Cerebellar nuclear complex (tissue), 1 donor: ENCODE results near the gene C11orf24.
"Not testable (repeated sequence)": the region's sequence is repeated elsewhere in the genome, so short reads cannot be mapped to it uniquely, and the experiment has no call there.

Experiments
- DNase-seq, 2 experiments: peaks; one replicate each; lab custom pipeline; 2025; lab: John Stamatoyannopoulos, UW

The C11orf24 gene

DNA sequence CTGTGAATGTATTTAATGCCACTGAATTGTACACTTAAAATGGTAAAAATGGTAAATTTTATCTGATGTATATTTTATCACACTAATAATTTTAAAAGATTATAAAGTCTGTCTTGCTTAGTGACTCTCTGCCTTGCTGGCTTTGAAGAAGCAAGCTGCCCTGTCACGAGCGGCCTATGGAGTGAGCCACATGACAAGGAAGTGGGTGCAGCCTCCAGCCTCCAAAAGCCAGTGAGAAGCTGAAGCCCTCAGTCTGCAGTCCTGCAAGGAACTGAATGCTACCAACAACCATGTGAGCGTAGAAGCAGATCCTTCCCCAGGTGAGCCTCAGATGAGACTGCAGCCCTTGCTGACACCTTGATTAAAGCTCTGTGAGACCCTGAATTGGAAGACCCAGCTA lies 20.0 kb downstream of the C11orf24 start:
- no peak for DNase-seq

DNA sequence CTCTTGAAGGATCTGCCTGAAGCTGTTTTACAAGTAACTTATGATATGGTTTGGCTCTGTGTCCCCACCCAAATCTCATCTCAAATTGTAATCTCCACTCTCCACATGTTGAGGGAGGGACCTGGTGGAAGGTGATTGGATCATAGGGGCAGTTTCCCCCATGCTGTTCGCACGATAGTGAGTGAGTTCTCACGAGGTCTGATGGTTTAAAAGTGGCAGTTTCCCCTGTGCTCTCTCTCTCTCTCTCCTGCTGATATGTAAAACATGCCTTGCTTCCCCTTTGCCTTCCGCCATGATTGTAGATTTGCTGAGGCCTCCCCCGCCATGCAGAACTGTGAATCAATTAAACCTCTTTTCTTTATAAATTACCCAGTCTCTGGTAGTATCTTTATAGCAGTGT lies 26.9 kb downstream of the C11orf24 start:
- DNase-seq = not testable (repeated sequence)

DNA sequence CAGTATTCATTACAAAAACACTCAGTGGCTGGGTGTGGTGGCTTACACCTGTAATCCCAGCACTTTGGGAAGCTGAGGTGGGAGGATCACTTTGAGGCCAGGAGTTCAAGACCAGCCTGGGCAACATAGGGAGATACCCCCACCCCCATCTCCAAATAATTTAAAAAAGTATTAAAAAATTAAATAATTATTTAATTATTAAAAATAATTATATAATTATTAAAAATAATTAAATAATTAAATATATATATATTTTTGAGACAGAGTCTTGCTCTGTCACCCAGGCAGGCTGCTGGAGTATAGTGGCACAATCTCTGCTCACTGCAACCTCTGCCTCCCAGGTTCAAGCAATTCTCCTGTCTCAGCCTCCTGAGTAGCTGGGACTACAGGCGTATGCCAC lies 27.9 kb downstream of the C11orf24 start:
- DNase-seq = not testable (repeated sequence)

DNA sequence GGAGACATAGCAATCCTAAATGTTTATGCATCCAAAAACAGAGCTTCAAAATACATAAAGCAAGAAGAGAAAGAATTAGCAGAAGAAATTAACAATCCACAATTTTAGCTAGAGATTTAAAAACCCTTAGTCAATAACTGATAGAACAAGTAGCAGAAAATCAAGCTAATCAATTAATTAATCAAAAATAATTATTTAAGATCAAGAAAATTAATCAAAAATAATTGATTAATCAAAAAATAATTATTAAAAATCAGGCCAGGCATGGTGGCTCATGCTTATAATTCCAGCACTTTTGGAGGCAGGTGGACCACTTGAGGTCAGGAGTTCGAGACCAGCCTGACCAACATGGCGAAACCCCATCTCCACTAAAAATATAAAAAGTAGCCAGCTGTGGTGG lies 29.2 kb downstream of the C11orf24 start:
- no peak for DNase-seq

DNA sequence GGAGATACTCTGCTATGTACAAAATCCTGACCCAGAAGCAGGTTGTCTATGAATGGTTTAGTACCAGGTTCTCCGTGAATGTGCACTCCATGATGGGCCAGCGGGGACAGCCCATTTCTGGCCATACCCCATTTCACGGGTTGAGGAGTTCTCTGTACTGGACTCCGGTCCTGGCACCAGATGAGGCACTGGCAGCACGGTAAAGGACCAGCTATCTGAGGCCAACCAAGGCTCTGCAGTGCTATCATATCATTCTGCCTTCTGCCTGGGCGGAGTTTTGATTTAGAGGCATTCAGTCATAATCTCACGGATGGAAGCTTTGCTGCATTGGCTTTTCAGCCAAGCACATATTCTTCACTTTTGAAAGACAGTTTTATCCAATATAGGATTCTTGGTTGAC lies 40.2 kb downstream of the C11orf24 start:
- DNase-seq = no peak

DNA sequence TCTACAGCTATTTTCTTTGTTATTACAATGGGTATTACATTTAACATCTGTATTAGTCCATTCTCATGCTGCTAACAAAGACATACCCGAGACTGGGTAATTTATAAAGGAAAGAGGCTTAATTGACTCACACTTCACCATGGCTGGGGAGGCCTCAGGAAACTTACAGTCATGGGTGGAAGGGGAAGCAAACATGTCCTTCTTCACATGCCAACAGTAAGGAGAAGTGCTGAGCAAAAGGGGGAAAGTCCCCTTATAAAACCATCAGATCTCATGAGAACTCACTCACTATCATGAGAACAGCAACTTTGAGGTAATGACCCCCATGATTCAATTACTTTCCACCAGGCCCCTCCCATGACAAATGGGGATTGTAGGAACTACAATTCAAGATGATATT lies 42.2 kb downstream of the C11orf24 start:
- no peak for DNase-seq

DNA sequence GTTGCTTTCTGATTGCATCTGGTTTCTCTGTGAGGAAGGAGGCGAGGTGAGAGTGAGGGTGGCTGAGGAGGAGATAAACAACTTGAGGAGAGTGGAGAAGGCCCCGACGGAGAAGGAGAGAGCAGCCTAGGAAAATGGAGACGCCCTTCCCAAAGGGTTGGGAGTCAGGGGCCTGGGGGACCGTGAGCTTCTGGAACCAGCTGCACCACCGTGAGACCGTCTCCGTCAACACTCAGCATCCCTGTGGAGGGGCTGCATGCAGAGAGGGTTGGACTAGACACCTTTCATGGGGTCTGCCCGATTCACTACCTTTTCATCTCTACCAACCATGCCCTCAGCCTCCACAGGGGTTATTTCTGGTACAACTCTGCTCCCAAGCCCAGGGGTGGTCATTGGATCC lies 45.4 kb downstream of the C11orf24 start:
- DNase-seq = no peak

DNA sequence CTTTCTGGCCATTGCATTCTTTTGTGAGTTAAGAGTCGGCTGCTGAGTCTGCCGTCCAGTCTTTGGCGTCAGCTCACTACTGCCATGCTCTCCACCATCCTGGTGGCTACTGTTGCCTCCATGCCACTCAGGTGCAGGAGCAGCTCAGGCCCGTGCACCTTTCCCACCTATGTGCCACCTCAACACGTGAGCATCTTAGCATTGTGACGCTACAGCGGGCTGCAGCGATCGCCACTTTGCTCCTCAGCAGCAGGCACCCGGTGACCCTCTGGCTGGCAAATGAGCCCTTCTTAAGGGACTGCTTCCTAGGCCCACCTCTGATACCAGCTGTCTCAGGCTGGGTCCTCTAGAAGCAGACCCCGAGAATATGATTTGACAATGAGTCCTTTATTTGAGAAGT lies 47.2 kb downstream of the C11orf24 start:
- no peak for DNase-seq

DNA sequence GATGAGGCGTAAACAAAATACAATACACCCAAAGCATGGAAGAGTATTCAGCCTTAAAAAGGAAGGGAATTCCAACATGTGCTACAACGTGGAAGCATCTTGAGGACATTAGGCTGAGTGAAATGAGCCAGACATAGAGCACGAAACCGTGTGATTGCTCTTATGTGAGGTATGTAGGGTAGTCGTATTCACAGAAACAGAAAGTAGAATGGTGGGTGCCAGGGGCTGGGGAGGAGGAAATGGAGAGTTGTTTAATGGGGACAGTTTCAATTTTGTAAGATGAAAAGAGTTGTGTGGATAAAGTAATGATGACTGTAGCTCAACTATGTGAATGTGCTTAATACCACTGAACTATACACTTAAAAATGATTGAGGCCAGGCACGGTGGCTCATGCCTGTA lies 48.5 kb downstream of the C11orf24 start:
- DNase-seq = no peak

DNA sequence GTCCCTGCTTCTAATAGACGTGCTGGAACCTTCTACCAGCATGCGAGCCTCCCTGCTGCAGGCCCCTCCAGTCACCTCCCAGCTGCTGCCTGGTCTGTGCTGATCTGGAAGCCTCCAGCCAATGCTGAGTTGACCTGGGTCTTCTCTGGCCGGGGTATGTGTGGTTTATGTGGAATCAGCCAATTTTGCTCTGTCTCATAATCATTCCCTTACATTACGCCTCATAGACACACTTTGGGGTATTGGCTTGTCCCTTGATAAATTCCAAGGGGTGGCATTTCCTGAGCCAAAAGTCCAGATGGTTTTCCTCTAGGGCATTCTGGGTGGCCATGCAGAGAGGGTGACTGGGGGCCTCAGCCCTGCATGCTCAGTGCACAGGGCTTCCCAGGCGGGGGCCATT lies 50.4 kb downstream of the C11orf24 start:
- no peak for DNase-seq

DNA sequence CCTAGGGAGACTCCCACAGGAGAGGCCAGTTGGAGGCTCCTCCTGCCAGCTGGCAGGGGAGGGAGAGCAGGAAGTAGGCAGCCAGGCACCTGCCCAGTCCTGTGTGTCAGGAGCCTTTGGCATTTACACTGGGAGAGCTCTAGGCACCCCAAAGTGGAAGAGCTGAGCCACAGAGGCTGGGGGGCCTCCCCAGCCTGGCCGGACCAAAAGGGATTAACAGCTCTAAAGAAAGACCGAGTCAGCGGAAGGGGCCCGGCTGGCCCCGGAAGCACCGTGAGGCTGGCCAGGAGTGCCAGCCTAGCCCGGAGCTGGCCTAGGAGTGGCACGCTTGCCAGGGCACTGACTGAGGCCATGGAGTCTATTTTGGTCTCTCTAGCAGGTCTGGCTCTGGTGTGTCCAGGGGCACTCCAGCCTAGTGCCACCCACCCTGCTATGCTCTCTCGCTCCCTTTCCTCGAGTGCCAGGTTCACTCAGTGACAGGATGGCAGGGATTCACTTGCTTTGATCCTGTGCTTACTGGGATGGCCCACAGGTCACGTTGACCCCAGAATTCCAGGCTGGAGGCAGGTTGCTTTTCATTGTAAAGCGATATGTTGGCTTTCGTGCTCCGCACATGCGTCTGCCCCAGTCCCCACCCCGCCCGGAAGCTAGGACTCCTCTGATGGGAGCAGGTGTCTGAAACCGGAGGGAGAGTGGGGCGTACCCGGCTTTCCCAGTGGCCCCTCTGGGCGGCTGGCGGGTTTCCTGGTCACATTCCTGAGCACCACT lies 55.4 kb downstream of the C11orf24 start:
- no peak for DNase-seq

DNA sequence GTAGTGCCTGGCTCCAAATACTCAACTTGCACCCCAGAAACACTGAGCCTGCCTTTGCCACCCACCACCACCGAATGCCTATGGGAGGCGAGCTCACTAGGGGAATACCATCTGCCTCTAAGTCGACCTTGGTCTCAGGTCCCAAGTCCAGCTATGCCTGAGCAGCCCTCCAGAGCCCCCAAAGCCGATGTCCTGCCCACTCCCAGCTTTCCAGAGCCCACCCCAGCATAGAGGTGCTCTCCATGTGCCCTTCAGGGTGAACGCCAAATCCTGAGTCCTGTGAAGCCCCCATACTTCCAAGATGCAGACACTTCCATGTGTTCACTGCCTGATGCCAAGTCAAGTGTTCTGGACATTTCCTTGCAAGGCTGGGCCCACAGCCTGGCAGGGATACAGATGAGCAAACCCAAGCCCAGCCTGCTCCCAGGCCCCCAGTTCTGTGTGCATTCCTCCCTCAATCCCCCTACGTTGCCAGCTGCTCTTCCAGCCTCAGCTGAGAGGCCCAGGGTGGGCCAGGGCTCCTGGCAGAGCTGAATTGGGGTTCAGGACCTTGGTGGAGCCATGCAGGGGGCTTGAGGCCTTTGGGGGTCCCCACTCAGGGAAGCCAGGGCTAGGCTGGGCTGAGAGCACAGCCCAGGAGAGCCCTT lies 56.1 kb downstream of the C11orf24 start:
- DNase-seq = no peak

DNA sequence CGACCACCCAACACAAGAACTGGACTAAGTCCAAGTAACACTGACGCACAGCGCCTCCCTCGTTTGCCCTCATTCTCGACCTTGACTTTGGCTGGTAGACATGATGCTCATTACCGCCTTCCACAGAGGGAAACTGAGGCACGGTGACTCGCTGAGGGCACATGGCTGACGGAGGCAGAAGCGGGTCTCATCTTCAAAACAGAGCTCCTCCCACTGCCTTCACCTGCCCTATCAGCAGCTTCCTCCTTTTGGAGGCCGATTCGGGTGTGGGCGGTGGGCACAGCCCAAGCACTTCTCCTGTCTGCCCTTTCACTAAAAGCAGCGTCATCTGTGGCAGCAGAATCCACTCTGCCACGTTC lies 56.7 kb downstream of the C11orf24 start:
- DNase-seq = no peak

DNA sequence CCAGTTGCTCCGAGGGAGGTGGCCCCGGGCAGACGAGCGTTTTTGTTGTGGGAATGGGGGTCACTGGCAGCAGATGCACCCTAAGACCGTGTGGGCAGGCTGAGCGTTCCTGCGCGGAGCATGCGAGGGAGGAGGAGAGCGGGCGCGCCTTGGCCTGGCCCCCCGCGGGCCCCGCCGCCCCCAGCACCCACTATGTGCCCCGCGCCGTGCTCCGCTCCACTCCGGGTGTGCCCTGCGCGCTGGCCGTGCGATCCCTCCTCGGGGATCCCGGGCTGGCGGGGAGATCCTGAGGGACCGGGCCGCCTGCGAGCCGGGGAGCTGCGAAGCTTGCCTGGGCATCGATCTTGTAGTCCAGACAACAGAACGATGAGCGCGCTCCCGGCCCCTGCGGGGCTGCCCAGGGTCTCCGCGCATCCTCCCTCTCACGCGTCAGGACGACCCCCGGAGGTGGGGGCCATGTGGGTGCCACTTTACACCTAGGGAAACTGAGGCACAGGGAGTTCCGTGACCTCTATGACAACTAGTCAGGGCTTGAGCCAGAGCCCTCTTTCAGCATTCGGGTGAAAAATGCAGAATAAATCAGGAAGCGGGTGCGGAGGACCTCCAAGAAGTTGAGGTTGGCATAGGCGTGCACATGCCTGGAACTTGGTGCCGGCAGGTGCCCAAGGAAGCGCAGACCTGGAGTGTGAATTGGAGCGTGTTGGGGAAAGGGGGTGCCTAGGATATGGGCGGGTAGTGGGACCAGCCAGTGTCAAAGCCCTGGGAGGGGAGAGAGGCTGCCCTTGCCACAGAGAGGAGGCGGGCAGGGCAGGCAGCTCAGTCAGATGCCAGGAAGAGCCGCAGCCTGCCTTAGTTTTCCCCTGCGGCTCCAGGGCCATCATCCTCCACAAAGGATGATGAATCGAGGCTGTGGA lies 57.3 kb downstream of the C11orf24 start:
- DNase-seq = no peak

DNA sequence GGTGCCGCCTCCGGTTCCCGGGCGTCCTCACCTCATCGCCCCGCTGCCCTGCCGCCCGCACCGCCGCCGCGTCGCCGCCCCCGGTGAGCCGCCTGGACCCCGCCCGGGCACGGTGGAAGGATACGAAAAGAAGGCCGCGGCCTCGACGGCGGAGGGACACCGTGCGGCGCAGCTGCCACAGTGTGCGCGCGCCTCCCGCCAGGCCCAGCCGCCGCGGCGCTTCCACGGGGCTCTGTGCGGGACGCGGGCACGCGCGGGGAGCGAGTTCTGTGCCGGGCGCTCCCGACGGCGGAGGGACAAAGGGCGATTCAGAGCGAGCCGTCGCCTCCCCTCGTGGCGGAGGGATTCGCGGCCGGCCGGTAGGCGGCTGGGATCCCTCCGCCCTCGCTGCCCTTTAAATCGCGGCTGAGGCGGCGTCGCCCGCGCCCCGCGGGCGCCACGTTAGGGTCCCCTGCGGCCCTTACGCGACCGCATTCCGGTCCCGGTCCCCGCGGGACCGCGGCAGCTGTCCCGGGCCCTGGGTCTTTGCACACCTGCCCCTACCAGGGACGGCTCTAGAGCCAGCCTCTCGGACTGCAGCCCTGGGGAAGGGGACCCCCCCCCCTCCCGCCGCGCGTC lies 58.1 kb downstream of the C11orf24 start:
- no peak for DNase-seq

DNA sequence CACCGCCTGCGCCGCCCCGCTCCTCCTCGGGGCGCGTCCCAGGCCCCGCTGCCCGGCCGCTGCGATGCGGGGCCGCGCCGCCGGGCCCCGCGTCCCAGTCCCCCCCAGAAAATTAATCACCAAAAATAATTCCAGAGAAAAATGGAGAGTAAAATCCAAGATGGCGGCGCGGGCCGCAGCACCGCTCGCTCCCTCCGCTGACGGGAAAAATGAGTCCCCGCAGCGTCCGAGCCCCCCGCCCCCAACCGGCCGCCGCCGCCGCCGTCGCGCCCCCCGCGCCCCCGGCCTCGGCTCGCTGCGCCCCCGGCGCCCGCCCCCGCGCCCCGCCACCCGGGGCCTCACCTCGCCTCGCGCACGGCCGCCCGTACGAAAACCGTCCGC lies 58.6 kb downstream of the C11orf24 start, which contains the start of gene KMT5B:
Gene KMT5B, minus strand, starts transcription at position 162 of the 381 bp plus-strand sequence. CDS start 23,220 bp downstream, outside the sequence.
- no peak for DNase-seq

DNA sequence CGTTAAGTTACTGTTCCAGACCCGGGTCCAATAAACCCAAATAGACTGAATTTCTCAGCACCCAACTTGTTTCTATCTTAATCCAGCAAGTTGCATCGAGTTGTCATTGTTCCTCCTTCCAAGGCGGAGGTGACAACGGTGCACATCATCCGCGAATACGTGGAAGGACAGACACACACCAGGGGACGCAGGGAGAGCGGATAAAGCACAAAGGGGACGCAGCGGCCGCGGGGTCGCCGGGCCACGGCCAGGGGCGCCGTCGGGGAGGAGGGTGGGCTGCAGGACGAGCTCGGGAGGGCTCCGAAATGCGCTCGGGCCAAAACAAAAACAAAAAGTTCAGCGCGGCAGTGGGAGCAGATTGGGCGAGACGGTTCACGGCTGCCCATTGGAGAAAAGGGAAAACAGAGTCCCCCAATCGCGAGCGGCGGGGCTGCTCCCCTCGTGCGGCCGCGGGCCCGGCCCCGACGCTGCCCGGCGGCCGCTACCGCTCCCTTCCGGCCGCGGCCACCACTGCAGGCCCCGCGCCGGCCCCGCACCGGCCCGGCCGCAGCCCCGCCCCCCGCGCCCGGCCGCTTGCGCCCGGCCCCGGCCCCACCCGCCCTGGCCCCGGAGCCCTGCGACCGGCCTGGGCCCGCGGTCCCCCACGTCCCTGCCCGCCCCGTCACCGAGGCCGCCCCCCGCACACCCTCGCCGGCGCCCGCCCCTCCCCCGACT lies 59.2 kb downstream of the C11orf24 start:
- no peak for DNase-seq

DNA sequence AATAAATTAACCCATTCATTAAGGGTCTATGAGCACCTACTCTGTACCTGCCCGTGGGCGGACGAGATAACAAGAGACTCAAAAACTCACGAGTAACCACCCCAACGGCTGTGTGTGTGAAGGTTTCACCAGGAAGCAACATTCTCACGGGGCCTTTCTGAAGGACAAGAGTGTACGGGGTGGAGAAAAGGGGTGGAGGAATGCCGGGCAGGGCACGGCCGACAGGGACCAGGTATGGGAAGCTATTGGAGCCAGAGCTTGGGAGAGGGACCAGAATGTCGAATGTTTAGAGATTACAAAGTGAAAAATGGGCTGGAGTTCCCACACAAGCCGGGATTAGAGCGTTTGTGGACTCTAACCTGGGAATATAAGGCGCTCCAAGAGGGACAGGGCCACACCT lies 60.2 kb downstream of the C11orf24 start:
- DNase-seq = no peak
